HG02973 (cell line): Measurements from ENCODE around the gene ME2.
"Not testable (repeated sequence)": the region's sequence is repeated elsewhere in the genome, so short reads cannot be mapped to it uniquely, and the experiment has no call there.

Experiments used
- ATAC-seq: cut with Tn5 transposase; IDR thresholded peaks from one replicate; pipeline ENCODE4 v1.9.1; 2021; ENCODE audit warnings: moderate library complexity; ENCODE audit not compliant: unreplicated experiment

The ME2 gene

DNA sequence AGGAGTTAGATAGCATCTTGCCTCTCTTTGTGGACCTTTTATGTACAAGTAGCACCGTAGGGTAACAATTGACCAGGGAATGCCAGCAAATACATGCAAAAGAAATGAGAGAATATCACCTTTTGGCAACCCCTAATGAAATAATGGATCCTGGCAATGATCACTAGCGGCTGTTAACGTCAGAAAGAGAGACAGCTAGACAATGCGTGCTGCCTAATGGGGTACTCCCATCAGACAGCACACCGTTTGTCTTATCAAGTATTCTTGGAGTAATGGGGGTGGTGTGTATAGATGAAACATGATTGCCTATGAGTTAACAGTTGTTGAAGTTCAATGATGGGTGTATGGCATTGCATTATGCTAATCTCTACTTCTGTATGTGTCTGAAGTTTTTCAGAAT is 90.5 kb downstream of the ME2 start:
- no peak for ATAC-seq

DNA sequence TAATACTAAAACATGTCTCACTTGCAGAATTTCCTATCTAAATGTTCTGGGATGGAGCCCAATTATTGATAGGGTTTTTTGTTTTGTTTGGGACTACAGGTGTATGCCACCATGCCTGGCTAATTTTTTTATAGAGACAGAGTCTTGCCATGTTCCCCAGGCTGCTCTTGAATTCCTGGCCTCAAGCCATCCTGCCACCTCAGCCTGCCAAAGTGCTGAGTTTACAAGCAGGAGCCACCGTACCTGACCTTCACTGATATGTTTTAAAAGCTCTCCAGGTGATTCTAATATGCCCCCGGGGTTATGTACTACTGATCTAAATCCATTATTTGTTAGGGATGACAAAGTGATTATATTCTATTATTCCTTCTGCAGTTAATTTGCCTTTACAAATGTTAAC is 91.1 kb downstream of the ME2 start:
- no peak for ATAC-seq

DNA sequence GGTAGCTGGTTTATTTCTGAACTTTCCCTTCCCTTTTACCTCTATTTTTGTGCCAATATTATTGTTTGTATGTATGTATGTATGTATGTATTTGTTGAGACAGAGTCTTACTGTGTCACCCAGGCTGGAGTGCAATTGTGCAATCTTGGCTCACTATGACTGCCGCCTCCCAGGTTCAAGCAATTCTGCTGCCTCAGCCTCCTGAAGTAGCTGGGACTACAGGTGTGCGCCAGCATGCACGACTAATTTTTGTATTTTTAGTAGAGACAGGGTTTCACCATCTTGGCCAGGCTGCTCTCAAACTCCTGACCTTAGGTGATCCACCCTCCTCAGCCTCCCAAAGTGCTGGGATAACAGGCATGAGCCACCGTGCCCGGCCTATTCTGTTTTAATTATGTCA is 93.5 kb downstream of the ME2 start:
- ATAC-seq = not testable (repeated sequence)

DNA sequence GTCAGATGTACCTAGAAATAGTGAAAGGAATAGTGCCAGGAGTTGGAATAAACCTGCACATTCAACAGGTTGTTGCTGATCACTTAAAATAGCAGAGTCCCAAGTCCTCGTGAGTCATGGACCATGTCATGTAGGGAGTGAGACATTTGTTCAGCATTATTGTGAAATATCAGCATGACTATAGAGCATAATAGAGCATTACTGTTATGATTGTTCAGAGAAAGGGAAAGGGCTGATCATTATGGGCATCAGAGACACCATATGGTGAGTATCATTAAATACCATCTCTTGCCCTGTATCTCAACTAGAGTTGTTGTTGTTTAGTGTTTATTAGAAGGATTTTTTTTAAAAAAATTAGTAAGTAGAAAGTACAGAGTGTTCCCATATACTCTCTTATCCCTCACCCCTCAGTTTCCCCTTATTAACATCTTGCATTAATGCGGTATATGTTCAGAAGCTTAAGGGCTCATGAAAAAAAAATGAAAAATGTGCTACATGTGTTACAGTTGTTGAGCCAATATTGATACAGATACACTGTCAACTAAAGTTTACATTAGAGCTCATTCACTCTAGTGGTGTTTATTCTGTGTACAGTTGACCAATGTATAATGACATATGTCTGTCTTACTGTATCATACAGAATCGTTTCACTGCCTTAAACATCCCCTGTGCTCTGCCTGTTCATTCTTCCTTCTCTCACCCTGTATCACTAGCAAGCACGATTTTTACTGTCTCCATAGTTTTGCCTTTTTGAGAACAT is 94.6 kb downstream of the ME2 start:
- ATAC-seq = no peak

DNA sequence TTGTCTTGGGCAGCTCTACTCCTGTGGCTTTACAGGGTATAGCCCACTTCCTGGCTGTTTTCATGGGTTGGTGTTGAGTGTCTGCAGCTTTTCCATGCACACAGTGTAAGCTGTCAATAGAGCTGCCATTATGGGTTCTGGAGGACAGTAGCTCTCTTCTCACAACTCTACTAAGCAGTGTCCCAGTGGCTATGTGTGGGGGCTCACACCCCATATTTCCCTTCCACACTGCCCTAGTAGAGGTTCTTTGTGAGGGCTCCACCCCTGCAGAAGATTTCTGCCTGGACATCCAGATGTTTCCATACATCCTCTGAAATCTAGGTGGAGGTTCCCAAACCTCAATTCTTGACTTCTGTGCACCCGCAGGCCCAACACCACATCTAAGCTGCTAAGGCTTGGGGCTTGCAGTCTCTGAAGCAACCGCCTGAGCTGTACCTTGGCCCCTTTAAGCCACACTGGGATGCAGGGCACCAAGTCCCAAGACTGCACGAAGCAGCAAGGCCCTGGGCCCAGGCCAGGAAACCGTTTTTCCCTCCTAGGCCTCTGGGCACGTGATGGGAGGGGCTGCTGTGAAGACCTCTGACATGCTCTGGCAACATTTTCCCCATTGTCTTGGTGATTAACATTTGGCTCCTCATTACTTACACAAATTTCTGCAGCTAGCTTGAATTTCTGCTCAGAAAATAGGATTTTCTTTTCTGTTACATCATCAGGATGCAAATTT is 98.3 kb downstream of the ME2 start:
- no peak for ATAC-seq

DNA sequence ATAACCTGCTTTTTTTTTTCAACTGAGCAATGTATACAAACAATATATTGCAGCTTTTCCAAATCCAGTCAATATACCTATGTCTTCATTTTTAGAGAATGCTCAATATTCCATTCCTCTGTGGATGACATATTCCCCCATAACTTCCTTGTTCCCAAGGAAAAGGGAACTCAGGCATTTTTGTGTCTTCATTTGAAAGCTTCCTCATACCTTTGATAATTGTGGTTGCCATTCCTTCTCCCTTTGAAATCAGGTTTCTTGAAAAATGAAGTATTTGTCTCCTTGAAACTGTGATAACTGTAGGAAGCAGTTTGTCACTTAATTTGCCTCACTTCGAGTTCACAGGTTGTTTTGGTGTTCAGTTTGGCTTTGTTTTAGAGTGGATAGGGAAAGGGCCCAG is 102.5 kb downstream of the ME2 start:
- no peak for ATAC-seq

DNA sequence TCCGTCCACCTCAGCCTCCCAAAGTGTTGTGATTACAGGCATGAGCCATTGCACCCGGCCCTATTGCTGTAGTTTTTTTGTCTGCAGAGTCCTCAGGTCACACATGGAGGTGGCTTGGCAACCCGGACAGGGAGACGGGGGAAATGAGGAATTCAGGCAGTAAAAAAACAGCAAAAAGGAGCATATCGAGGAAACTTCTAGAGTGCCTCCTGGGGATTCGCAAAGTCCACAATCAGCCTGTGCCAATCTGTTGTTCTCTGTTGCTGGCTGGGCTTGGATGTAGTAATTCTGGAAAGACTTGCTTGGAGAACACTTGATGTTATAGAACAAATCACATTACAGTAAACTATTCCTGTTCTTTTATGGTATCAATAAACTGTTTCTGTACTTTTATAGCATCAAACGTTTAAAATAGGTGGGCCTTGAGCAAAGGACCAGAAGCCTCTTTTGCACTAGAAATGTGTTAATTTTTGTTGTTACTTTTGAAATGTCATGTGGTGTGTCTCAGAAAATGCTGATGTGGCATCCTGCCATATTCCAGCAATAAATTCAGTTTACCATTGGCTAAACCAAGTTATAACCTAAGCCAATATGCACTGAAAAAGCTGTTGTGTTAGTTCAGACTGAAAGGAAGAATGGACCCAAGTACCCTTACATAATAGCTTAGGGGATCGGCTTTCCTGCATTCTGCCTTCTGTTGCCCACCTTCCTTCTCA is 103.3 kb downstream of the ME2 start:
- no peak for ATAC-seq

DNA sequence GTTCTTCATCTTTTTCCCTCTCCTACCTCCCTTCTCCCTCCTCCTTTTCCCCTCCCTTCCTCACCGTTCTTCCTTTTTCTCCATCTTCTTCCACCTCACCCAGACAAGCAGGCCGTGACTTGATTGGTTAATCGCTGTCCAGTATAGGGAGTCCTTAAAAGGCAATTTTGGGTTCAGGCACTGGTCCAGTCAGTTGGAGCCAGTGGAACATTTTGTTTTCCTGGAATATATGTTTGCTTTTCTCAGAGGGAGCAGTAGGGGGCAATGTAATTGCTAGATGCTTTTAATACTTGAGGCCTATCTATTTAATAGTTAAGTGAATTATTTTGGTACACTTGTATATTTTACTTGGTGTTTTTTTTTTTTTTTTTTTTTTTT is 103.9 kb downstream of the ME2 start:
- no peak for ATAC-seq

DNA sequence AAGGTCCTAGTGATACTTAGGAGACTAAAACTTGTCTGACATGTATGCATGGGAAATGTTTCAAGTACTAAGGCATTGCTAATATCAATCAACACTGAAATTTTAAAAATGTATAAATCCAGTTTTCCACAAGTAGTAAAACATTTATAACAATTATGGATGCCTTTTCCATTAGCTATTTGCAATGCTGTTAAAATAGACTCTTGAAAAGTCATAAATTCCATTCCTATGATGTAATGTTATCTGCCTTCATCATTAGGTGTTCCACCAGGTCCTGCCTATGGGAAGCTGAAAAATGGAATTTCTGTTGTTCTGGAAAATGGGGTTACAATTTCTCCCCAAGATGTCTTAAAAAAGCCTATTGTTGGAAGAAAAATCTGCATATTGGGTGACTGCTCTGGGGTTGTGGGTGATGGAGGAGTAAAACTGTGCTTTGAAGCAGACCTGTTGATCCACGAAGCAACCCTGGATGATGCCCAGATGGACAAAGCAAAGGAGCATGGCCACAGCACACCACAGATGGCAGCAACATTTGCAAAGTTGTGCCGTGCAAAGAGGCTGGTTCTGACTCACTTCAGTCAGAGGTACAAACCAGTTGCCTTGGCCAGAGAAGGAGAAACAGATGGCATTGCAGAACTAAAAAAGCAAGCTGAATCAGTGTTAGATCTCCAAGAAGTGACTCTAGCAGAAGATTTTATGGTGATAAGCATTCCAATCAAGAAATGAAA is 107.6 kb downstream of the ME2 start:
- no peak for ATAC-seq

DNA sequence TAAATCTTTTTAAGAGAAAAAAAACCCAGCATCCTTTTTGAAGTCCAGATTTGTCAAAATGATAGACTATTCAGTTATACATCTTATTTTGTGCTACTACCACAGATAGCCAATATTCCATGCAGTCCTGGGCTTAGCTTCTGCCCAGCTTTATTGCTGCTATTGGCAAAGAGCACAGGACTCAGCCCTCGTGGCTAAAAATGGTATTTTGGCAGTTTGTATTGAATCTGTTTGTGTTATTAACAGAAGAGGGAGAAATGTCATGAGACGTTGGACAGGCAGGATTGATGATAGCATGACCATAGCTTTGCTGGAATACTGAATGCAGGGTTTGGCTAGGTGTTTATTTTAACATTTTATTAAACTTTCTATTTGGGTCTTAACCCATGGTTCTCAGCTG is 108.3 kb downstream of the ME2 start:
- no peak for ATAC-seq

DNA sequence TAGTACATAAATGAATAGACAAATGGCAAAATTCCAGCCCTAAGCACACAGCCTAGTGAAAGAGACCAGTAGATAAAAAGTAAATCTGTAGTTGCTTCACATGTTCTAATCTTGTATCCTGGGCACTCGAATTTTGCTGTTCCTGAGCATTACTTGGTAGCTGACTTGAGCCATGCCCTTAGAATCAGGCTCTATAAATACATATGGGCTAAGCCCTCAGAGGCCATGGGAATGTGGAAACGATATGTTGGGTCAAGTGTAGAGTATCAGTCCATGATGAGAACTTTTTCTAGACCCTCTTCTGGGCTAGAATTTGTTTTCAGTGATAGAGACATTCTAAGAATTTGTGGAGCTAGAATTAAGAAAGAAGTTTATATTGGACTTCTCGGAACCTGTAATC is 110.8 kb downstream of the ME2 start:
- no peak for ATAC-seq

DNA sequence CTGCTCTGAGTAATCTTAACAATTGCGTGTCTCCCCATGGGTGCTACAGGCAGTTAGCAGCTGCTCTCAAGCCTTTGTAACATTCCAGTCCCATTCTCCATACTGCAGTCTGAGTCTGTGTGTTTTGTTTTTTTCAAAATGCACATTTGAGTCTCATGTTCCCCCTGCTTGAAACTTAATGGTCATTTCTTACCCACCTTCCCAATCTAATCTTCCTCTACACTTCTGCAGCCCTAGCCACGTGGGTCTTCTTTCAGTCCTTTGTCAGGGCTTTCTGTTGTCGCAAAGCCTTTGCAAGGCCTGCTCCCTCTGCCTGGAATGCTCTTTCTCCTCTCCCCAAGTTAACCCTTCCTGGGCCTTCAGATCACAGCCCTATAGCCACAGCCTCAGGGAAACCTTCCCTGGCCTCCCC is 113.4 kb downstream of the ME2 start:
- no peak for ATAC-seq

DNA sequence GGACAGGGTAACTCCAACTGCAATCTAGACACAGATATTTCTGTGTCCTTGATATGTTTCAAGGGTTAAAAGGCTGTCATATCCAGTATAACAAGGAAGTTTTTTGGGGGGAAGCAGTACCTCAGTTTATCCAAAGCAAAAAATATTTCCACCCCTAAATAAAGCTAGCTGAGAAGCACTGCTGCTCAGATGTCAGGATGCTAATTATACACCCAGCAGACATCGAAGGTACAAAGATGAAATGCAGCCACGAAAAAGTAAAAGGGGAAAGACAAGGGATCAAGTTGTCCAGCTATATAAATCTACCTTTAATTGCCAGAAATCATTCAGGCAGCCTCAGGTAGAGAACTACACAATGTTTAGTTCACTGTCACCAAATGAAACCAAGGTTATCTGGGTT is 115.1 kb downstream of the ME2 start:
- no peak for ATAC-seq

DNA sequence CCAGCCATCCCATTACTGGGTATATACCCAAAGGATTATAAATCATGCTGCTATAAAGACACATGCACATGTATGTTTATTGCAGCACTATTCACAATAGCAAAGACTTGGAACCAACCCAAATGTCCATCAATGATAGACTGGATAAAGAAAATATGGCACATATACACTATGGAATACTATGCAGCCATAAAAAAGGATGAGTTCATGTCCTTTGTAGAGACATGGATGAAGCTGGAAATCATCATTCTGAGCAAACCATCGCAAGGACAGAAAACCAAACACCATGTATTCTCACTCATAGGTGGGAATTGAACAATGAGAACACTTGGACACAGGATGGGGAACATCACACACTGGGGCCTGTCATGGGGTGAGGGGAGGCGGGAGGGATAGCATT is 124.3 kb downstream of the ME2 start:
- ATAC-seq = not testable (repeated sequence)
